B cell (primary cell): ENCODE measurements around the gene ARHGAP23. TPM values are rescaled to one million over a fixed set of nuclear protein-coding genes. Genes with fewer than 3 reads are reported as not detected.

ENCODE experiments used
- ATAC-seq: fragments of 200-7000 bp; cut with Tn5 transposase; one replicate; pipeline ENCODE4 v1.10.0; 2021; ENCODE audit warnings: low read depth, mild to moderate bottlenecking, moderate number of reproducible peaks, moderate library complexity
- CTCF ChIA-PET: fragments of 350-600 bp; sonication (Branson Sonifier 250); formaldehyde crosslinking; loops from one replicate; lab custom pipeline; 2021; ENCODE audit warnings: antibody characterized with exemption, inconsistent platforms; lab: Charles Lee
- POLR2A ChIA-PET: fragments of 350-600 bp; sonication (Branson Sonifier 250); formaldehyde crosslinking; loops from one replicate; lab custom pipeline; 2021; ENCODE audit warnings: antibody characterized with exemption; lab: Charles Lee
- DNase-seq: peaks from one replicate; pipeline ENCODE4 v3.0.0; 2013
- H2AFZ ChIP-seq: 2 replicates; pipeline ENCODE4 v1.6.1; 2012; ENCODE audit warnings: mild to moderate bottlenecking, low read depth, low read length; ENCODE audit not compliant: insufficient read depth, poor library complexity, severe bottlenecking
- H3K27ac ChIP-seq, 2 donors: 1 replicate in 1 of 2; 2 replicates in 1 of 2; pipeline ENCODE4 v1.5.1; 2012 to 2013; ENCODE audit warnings: low read length in 2 of 2, mild to moderate bottlenecking in 2 of 2, moderate library complexity in 1 of 2
- H3K27me3 ChIP-seq, 4 experiments: fragments of 200-600 bp in 1 of 4; sonication (generic) in 1 of 4; replicated peaks in 1 of 4; 1 replicate in 2 of 4; 2 replicates in 2 of 4; pipeline versions ENCODE4 v1.6.1 to v1.7.0; 2013 to 2016; ENCODE audit warnings: low read length in 3 of 4, mild to moderate bottlenecking in 2 of 4, mixed read lengths in 1 of 4, moderate library complexity in 1 of 4; ENCODE audit not compliant: insufficient read depth in 4 of 4, control insufficient read depth in 3 of 4; ENCODE audit errors: control extremely low read depth in 1 of 4
- H3K36me3 ChIP-seq, 2 experiments: replicated peaks in 1 of 2; 1 replicate in 1 of 2; 2 replicates in 1 of 2; pipeline versions ENCODE4 v1.6.1 to v1.7.1; 2013; ENCODE audit warnings: low read length in 1 of 2; ENCODE audit not compliant: insufficient read depth in 2 of 2, control insufficient read depth in 1 of 2; ENCODE audit errors: control extremely low read depth in 1 of 2, extremely low read depth in 1 of 2
- H3K4me1 ChIP-seq, 2 donors: fragments of 200-600 bp in 1 of 2; sonication (generic) in 1 of 2; 1 replicate in 1 of 2; 2 replicates in 1 of 2; pipeline versions ENCODE4 v1.5.1 to v1.6.1; 2013 to 2017; ENCODE audit warnings: low read length in 2 of 2; ENCODE audit not compliant: control insufficient read depth in 2 of 2, insufficient read depth in 2 of 2
- H3K4me2 ChIP-seq: replicated peaks from 2 replicates; pipeline ENCODE3; 2012; ENCODE audit warnings: mild to moderate bottlenecking, low read depth, low read length; ENCODE audit not compliant: poor library complexity, severe bottlenecking
- H3K4me3 ChIP-seq, 5 experiments: fragments of 200-600 bp in 1 of 5; sonication (generic) in 1 of 5; 1 replicate in 3 of 5; 2 replicates in 2 of 5; pipeline versions ENCODE4 v1.5.1 to v1.7.0; 2011 to 2016; ENCODE audit warnings: low read length in 4 of 5, mild to moderate bottlenecking in 4 of 5, low read depth in 2 of 5, control low read depth in 1 of 5, moderate library complexity in 1 of 5; ENCODE audit not compliant: insufficient read depth in 1 of 5; ENCODE audit errors: control extremely low read depth in 1 of 5, extremely low read depth in 1 of 5
- H3K79me2 ChIP-seq: fragments of 200-600 bp; sonication (generic); one replicate; pipeline ENCODE4 v1.6.0; 2016; ENCODE audit warnings: low read length; ENCODE audit not compliant: control insufficient read depth, insufficient read depth
- H3K9ac ChIP-seq: fragments of 200-600 bp; sonication (generic); 2 replicates; pipeline ENCODE4 v1.6.1; 2017; ENCODE audit warnings: mild to moderate bottlenecking, low read length, moderate library complexity
- H3K9me3 ChIP-seq, 3 donors: one replicate each; pipeline versions ENCODE4 v1.6.1 to v1.7.1; 2013; ENCODE audit warnings: low read length in 2 of 3; ENCODE audit not compliant: control insufficient read depth in 2 of 3, insufficient read depth in 1 of 3; ENCODE audit errors: control extremely low read depth in 1 of 3
- H4K20me1 ChIP-seq: 2 replicates; pipeline ENCODE4 v1.6.0; 2012; ENCODE audit warnings: mild to moderate bottlenecking, low read length; ENCODE audit not compliant: insufficient read depth, control insufficient read depth, poor library complexity, severe bottlenecking
- H3K27ac Mint-ChIP-seq: one replicate; pipeline ENCODE4 v1.8.0; 2021; ENCODE audit warnings: mixed read lengths
- H3K27me3 Mint-ChIP-seq: one replicate; pipeline ENCODE4 v1.8.0; 2021; ENCODE audit warnings: mixed read lengths
- H3K4me1 Mint-ChIP-seq: one replicate; pipeline ENCODE4 v1.8.0; 2021; ENCODE audit warnings: mixed read lengths
- H3K4me3 Mint-ChIP-seq: one replicate; pipeline ENCODE4 v1.8.0; 2021; ENCODE audit warnings: mixed read lengths
- H3K9me3 Mint-ChIP-seq: one replicate; pipeline ENCODE4 v1.8.0; 2022; ENCODE audit warnings: mixed read lengths; ENCODE audit not compliant: insufficient read depth
- EZH2 ChIP-seq: IDR thresholded peaks from 2 replicates; pipeline ENCODE4 v1.6.1; 2012; ENCODE audit warnings: borderline replicate concordance, low read depth, mild to moderate bottlenecking, moderate library complexity, low read length; ENCODE audit not compliant: insufficient read depth, poor library complexity, severe bottlenecking
- WGBS: methylation state at CpG from one replicate; pipeline ENCODE4 v1.1.5; 2013; ENCODE audit warnings: missing lambda C conversion rate; ENCODE audit not compliant: insufficient coverage; 5-methylcytosine and 5-hydroxymethylcytosine counted together
- intact Hi-C: fragments of 100-400 bp; cut with micrococcal nuclease; formaldehyde crosslinking; loops from one replicate; pipeline ENCODE4 v1.10.0; 2022
- polyA plus RNA-seq: library from polyadenylated mRNA; depleted of rRNA; stranded (reverse); fragments of >200 nt; gene quantifications from 2 replicates; pipeline ENCODE4 v1.2.3, GENCODE V29; 2012
- total RNA-seq, 2 donors: library from RNA; stranded (reverse); fragments of 120-200 nt in 1 of 2; gene quantifications; 1 replicate in 1 of 2; 2 replicates in 1 of 2; pipeline versions ENCODE4 v1.2.3 to v1.2.4, GENCODE V29; 2013 to 2022
- TF ChIP-seq, protein P1 (sequence below): fragments of 200-600 bp; IDR thresholded peaks from one replicate; pipeline ENCODE4 v1.8.0; 2022; ENCODE audit warnings: antibody characterized with exemption, mild to moderate bottlenecking

Gene ARHGAP23
- total and polyA plus RNA-seq, 2 donors (not counting 1 experiment from before 2014, with no cell fraction given), result 0.07 to 0.12 TPM

DNA sequence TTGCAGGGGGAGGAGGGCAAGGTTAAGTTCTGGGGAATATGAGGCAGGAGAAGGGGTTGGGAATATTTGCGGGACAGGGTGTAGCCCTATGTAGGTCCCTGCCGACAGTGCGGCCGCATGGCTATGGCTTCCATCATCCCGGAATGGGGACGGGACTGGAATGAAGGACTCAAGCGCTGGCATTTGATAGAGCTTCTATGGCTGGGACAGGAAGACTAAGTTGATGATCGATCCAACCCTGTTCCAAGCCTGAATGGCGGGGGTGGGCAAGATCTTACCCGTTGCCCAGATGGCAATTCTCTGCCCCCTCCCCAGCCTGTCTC, 130.4 kb downstream of the ARHGAP23 start:
- H3K9me3 Mint-ChIP-seq, result no peaks in the 10 kb centered on the region
- H3K4me3 Mint-ChIP-seq, result peak overlapping the region; percentile 99
- no peaks in the 10 kb centered on the region for H3K36me3 ChIP-seq
- 1% methylated on average over 8 of the region's 10 CpGs for WGBS
- H3K4me1 Mint-ChIP-seq, result peaks cover 35% of the 10 kb centered on the region
- H2AFZ ChIP-seq, result peak overlapping the region; percentile 97
- ATAC-seq (peak; percentile 4), DNase-seq (no peak)
- ChIA-PET CTCF (interaction anchor here (0.7 to 9.1 kb wide), 28 partner anchors 9 to 424 kb away, joined by 3 to 196 read pairs (median 4); partner anchors contain the start of genes CISD3, EPOP and SRCIN1), POLR2A (interaction anchor here (1.1 kb wide), 1 partner anchor 173 kb away, joined by 3 read pairs; no protein-coding TSS in a partner anchor)
- H3K27me3 ChIP-seq, result peaks cover 0 to 37% (median 25%) of the 10 kb centered on the region in 4 experiments
- TF ChIP-seq, protein P1, sequence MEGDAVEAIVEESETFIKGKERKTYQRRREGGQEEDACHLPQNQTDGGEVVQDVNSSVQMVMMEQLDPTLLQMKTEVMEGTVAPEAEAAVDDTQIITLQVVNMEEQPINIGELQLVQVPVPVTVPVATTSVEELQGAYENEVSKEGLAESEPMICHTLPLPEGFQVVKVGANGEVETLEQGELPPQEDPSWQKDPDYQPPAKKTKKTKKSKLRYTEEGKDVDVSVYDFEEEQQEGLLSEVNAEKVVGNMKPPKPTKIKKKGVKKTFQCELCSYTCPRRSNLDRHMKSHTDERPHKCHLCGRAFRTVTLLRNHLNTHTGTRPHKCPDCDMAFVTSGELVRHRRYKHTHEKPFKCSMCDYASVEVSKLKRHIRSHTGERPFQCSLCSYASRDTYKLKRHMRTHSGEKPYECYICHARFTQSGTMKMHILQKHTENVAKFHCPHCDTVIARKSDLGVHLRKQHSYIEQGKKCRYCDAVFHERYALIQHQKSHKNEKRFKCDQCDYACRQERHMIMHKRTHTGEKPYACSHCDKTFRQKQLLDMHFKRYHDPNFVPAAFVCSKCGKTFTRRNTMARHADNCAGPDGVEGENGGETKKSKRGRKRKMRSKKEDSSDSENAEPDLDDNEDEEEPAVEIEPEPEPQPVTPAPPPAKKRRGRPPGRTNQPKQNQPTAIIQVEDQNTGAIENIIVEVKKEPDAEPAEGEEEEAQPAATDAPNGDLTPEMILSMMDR, result no peak
- no peak for TF ChIP-seq EZH2
- peaks cover 0 to 29% (median 0%) of the 10 kb centered on the region in 3 donors for H3K9me3 ChIP-seq
- peaks cover 27% of the 10 kb centered on the region for H3K27me3 Mint-ChIP-seq
- H3K27ac Mint-ChIP-seq, result peak overlapping the region; percentile 88
- H3K4me1 ChIP-seq, result peaks cover 29 to 44% of the 10 kb centered on the region in 2 donors
- H3K79me2 ChIP-seq, result no peaks in the 10 kb centered on the region
- H3K4me2 ChIP-seq, result peak overlapping the region; percentile 99
- H3K4me3 ChIP-seq, result peak overlapping the region; percentile 40 to 90 (median 66)
- intact Hi-C loops, result loop anchor here (1.0 to 10.0 kb wide), 5 partner anchors 26 to 194 kb away; partner anchors contain the start of genes ARHGAP23, EPOP and PSMB3
- H3K9ac ChIP-seq, result peak overlapping the region; percentile 75
- H3K27ac ChIP-seq, result no peak overlapping the region
- peaks cover 6% of the 10 kb centered on the region for H4K20me1 ChIP-seq
